NCI-H510A (cell line): ENCODE data around the gene CR2.
"Not testable (repeated sequence)": the region's sequence is repeated elsewhere in the genome, so short reads cannot be mapped to it uniquely, and the experiment has no call there.

Experiments used
- DNase-seq: peaks from one replicate; lab custom pipeline; 2025; lab: John Stamatoyannopoulos, UW

CR2 gene

GRCh38 chr1:207444514-207445217, 9.5 kb upstream of the CR2 start:
- DNase-seq = no peak

- no peak for DNase-seq
Measured at GRCh38 chr1:207453710-207454045, 450 bp upstream of the CR2 start.

DNA sequence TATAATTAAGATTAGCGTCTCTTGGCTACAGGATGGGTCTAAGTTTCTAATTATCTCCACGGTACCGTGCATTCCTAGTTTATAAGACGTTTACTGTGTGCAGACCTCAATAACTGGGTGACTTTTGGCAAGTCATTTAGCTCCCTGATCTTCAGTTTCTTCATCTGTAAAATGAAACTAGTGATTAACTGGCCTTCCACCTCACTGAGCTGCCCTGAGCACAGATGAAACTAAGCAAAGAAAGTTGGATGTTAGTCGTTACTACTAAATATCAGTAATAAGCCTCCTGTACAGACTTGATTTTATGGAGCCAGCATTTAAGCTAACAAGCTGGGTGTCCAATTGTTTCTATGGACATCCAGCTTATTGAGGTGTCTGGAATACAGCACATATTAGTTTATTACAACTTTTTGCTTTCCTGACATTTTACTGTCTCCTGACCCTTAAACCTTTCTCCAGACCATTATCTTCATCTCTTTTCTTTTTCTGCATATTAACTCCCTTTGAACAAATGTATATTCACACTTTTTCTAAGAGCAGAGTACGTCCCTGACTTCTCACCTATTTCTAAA, 1.1 kb downstream of the CR2 start:
- no peak for DNase-seq

- DNase-seq = no peak
Measured at GRCh38 chr1:207458414-207458813, 4.3 kb downstream of the CR2 start.

- DNase-seq = no peak
Measured at GRCh38 chr1:207459008-207459407, 4.9 kb downstream of the CR2 start.

GRCh38 chr1:207461649-207462048, 7.5 kb downstream of the CR2 start:
- no peak for DNase-seq

DNA sequence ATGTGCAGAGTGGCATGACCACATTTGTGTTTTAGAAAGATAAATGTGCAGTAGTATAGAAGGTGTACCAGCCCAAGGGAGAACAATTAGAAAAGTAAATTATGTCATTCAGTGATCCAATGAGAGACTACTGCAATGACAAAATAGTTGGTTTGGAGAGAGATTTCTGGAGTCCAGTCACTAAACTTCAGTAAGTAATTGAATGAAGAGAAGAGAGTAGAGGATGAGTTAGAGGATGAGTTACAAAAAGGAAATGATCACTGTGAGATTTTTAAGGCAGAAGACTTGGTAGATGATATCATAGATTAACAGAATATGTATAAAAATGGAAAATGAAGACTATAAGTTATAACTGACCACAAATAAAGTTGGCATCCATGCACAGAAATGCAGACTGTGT, 8.4 kb downstream of the CR2 start:
- no peak for DNase-seq

- no peak for DNase-seq
Measured at GRCh38 chr1:207463021-207463420, 8.9 kb downstream of the CR2 start.

DNA sequence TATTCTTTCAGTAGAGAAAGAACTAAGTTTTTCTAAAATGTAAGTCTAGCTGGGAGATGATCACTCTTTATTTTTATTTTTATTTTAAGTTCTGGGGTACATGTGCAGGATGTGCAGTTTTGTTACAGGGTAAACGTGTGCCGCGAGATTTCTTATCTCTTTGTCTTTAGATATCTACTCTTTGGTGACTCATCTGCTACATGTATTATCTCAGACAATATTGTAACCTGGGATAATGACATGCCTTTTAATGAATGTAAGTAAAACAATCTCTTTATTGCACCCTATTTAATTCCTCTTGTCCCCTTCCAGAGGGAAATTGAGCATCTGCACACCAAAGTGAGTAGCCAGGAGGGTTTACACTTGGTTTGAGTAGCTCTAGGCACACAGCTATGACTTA, 9.4 kb downstream of the CR2 start:
- DNase-seq = no peak

DNA sequence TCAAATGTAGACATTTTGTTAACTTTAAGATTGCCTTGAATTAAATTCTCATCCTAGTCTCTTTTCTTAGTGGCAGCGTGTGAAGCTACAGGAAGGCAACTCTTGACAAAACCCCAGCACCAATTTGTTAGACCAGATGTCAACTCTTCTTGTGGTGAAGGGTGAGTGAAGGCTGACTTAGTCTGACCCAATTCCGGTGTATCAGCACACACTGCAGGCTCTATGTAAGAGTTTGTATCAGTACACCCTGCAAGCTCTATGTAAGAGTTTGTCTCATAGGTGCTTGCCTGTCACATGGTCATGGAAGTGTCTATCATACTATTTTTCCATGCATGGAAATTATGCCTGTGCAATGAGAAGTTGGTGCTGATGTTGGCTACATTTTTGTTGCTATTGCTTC, 16.8 kb downstream of the CR2 start:
- no peak for DNase-seq

DNA sequence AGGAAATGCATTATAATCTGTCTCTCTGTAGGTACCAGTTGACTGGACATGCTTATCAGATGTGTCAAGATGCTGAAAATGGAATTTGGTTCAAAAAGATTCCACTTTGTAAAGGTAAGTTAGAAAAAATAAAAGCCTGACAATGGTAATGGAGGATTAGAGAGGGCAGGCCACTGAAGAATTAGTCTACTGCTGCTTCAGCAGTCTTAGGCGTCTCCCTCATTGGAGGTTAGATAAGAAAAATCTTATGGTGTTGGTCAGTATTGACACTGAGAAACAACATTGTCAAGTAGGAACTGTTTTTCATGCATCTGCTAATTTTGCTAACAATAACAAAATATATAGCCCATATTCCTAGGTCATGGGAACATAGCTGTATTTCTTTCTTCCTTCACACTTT, 20.1 kb downstream of the CR2 start:
- no peak for DNase-seq

- DNase-seq = no peak
Measured at GRCh38 chr1:207486198-207486597, 32.1 kb downstream of the CR2 start.

- no peak for DNase-seq
Measured at GRCh38 chr1:207487636-207488035, 33.5 kb downstream of the CR2 start.

GRCh38 chr1:207493212-207493611, 39.1 kb downstream of the CR2 start:
- no peak for DNase-seq

DNA sequence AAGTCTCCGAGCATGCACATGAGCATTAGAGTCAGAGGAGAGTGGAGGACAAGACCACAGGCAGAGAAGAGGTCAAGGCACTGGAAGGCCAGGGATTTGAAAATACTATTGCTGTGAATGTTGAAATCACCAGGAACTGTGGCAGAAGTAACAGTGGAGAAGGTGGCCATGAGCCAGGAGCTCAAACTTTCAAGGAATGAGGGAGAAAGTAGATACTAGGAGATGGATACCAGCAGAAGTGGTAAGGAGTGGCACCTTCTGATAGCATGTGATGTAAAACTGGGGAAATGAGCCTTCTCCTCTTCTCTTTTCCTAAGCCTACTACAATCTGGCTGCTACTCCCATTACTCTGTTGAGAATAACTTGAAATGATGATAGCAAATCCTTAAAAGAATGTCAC, 40.0 kb downstream of the CR2 start:
- DNase-seq = no peak

DNA sequence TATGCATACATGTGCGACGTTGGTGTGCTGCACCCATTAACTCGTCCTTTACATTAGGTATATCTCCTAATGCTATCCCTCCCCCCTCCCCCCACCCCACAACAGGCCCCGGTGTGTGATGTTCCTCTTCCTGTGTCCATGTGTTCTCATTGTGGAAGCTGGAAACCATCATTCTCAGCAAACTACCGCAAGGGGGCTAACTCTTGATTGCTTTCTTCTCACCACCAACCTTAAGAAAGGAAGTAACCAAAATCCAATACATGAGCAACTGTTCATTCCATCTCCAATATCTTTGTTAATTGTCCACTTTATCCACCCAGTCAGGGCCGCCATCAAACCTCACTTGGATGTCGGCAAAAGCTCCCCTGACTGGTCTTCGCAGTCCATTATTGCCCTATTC, 41.2 kb downstream of the CR2 start:
- not testable (repeated sequence) for DNase-seq

- no peak for DNase-seq
Measured at GRCh38 chr1:207495801-207496792, 42.0 kb downstream of the CR2 start, which contains the start of gene CR1. CR1 (plus strand) TSS chr1:207496157; CDS start chr1:207496268, 111 bp downstream.

GRCh38 chr1:207497941-207498340, 43.8 kb downstream of the CR2 start:
- DNase-seq = no peak

- DNase-seq = peak; percentile 44
Measured at GRCh38 chr1:207499573-207499972, 45.4 kb downstream of the CR2 start.

GRCh38 chr1:207500306-207500705, 46.2 kb downstream of the CR2 start:
- DNase-seq = no peak

GRCh38 chr1:207501071-207501470, 46.9 kb downstream of the CR2 start:
- DNase-seq = no peak

GRCh38 chr1:207502726-207503125, 48.6 kb downstream of the CR2 start:
- no peak for DNase-seq

- DNase-seq = no peak
Measured at GRCh38 chr1:207503950-207504349, 49.8 kb downstream of the CR2 start.
